NCI-H748 treated with DMSO at 0.1 percent for 48 hours (cell line): ENCODE data around the gene SERPINE1.
A peak's percentile ranks its signal among the peaks of the same experiment; 100 is the strongest.
"Not testable (repeated sequence)": the region's sequence is repeated elsewhere in the genome, so short reads cannot be mapped to it uniquely, and the experiment has no call there.

Experiments
- DNase-seq: peaks from one replicate; lab custom pipeline; 2025; lab: John Stamatoyannopoulos, UW

The SERPINE1 gene

DNA sequence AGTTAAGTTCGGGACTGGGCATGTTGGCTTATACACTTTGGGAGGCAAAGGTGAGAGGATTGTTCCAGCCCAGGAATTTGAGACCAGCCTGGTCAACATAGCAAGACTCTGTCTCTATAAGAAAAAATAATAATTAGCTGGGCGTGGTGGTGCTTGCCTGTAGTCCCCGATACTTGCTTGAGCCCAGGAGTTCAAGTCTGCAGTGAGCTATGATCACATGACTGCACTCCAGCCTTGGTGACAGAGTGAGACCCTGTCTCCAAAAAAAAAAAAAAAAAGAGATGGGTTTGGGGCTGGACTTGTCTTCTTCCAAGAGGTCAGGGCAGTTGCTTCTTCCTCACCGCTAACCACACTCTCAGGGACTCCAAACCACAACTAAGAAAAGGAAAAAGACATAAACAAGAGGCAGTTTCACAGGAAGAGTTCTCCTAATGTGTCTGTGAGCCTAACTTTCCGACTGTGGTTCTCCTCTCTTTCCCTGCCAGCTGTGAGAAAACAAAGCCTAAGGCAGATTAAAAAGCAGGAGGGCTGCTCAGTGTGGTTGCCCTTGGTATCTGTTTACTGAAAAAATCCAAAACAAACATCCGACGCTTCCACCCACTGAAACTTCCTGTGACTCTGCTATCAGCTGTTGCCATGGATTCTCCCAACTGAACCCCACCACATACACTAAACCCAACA is 2.4 kb upstream of the SERPINE1 start:
- no peak for DNase-seq

DNA sequence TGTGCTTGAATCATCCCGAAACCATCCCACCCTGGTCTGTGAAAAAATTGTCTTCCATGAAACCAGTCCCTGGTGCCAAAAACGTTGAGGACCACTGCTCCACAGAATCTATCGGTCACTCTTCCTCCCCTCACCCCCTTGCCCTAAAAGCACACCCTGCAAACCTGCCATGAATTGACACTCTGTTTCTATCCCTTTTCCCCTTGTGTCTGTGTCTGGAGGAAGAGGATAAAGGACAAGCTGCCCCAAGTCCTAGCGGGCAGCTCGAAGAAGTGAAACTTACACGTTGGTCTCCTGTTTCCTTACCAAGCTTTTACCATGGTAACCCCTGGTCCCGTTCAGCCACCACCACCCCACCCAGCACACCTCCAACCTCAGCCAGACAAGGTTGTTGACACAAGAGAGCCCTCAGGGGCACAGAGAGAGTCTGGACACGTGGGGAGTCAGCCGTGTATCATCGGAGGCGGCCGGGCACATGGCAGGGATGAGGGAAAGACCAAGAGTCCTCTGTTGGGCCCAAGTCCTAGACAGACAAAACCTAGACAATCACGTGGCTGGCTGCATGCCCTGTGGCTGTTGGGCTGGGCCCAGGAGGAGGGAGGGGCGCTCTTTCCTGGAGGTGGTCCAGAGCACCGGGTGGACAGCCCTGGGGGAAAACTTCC is 784 bp upstream of the SERPINE1 start:
- no peak for DNase-seq

DNA sequence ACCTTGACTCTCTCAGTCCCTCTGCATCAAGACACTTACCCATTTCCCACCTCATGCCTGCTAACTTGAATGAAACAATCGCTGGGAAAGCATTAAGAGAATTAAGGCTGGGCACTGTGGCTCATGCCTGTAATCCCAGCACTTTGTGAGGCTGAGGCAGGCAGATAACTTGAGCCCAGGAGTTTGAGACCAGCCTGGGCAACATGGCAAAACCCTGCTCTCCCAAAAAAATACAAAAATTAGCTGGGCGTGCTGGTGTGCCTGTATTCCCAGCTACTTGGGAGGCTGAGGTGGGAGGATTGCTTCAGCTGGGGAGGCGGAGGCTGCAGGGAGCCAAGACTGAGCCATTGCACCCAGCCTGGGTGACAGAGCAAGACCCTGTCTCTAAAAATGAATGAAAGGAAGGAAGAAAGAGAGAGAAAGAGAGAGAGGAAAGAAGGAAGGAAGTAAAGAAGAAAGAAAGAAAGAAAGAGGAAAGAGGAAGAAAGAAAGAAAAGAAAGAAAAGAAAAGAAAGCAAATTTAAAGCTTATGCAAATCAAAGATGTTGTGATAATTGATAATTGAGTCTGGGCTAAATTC is 646 bp downstream of the SERPINE1 start:
- no peak for DNase-seq

DNA sequence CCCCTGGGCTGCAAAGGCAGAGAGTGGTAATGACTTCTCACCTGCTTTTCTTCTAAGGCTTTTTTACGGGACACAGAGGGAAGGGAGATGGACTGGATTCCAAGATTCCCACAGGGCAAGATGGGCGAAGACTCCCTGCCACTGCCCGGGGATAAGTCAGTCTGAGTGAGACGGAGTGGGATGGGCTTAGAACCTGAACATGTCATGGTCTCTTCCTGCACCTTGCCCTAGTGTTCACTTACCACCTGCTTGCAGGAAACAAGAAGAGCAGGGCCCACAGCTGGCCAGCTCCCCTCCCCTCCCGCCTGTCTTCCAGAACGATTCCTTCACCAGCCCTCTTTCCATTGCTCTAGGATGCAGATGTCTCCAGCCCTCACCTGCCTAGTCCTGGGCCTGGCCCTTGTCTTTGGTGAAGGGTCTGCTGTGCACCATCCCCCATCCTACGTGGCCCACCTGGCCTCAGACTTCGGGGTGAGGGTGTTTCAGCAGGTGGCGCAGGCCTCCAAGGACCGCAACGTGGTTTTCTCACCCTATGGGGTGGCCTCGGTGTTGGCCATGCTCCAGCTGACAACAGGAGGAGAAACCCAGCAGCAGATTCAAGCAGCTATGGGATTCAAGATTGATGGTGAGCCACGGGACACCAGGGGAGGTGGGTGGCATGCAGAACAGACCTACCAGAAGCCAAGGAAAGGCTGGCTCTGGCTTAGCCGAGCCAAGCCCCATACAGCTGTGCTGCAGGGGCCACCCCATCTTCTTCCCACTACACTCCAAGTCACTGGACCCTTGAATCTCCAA is 1.3 kb downstream of the SERPINE1 start:
- DNase-seq: no peak

DNA sequence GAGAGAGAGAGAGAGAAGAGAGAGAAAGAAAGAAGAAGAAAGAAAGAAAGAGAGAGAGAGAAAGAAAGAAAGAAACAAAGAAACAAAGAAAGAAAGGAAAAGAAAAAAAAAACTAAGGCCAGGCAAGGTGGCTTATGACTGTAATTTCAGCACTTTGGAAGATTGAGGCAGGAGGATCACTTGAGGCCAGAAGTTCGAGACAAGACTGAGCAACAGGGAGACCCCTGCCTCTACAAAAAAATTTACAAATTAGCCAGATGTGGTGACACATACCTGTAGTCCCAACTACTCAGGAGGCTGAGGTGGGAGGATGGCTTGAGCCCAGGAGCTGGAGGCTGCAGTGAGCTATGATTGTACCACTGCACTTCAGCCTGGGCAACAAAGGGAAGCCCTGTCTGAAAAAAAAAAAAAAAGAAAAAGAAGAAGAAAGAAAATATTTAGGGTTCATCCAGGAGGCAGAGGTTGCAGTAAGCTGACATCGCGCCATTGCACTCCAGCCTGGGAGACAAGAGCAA is 2.8 kb downstream of the SERPINE1 start:
- DNase-seq: no peak

DNA sequence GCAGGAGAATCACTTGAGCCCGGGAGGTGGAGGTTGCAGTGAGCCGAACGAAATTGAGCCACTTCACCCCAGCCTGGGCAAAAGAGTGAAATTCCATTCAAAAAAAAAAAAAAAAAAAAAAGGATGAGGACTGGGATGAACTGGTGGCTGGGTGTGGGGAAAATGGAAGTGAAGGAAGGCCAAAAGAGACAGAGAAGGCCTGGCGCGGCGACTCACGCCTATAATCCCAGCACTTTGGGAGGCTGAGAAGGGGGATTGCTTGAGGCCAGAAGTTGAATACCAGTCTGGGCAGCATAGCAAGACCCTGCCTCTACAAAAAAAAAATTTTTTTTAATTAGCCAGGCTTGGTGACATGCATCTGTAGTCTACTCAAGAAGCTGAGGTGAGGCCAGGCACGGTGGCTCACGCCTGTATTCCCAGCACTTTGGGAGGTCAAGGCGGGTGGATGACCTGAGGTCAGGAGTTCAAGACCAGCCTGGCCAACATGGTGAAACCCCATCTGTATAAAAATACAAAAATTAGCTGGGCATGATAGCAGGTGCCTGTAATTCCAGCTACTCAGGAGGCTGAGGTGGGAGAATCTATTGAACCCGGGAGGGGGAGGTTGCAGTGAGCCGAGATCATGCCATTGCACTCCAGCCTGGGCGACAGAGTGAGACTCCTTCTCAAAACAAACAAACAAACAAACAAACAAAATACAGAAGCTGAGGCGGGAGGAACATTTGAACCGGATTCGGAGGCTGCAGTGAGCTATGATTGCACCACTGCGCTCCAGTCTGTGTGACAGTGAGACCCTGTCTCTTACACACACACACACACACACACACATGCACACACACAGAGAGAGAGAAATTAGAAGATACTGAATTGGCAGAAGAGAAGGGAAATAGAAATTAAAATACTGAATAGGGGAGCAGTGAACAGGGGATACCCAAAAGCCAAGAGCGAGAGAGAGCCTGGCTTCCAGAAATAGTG is 6.0 kb downstream of the SERPINE1 start:
- not testable (repeated sequence) for DNase-seq

DNA sequence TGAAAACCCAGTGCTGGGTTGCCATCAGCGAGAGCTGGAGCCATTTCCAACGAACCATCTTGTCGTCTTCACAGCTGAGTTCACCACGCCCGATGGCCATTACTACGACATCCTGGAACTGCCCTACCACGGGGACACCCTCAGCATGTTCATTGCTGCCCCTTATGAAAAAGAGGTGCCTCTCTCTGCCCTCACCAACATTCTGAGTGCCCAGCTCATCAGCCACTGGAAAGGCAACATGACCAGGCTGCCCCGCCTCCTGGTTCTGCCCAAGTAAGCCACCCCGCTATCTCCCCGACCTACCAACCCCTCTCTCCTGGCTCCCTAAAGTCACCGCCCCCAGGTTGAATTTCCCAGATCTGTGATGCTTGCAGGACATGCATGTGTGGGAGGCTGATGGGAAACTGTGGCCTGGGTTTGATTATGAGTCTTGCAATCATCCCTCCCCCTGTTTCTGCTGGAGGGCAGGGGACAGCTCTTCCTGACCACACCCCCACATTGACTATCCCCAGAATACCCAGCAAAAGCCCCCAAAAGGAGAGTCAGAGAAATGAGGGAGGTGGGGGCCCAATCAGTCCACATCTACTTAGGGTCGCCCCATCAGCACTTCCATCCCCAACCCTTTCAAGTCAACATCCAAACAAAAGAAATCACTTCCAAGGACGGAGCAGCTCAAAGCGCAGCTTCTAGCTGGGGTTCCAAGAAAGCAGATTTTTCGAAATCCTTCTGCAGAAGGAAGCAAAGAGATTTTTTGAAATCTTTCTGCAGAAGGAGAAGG is 6.9 kb downstream of the SERPINE1 start:
- no peak for DNase-seq

DNA sequence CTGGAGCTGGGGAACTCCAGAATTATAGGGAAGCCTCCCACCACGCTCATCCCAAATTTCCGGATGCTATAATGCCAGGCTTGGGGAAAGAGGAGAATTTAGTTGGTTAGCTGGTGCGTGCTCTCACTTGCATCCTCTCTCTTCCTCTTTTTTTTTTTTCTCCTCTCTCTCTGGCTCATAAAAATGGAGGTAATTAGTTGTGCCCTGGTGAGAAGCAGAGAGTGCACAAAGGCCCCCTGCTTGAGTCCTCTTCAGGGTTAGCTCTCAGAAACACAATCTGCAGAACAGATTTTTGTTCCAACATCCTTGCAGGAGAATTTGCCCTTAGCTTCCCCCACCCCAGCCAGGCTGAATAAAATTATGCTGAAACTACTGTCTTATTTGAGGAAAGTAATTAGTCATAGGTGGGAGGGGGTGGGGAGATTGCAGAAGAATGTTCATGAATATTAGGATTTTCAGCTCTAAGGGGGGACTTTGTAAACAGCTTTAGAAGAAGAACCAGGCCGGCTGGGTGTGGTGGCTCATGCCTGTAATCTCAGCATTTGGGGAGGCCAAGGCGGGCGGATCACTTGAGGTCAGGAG is 7.6 kb downstream of the SERPINE1 start:
- no peak for DNase-seq

DNA sequence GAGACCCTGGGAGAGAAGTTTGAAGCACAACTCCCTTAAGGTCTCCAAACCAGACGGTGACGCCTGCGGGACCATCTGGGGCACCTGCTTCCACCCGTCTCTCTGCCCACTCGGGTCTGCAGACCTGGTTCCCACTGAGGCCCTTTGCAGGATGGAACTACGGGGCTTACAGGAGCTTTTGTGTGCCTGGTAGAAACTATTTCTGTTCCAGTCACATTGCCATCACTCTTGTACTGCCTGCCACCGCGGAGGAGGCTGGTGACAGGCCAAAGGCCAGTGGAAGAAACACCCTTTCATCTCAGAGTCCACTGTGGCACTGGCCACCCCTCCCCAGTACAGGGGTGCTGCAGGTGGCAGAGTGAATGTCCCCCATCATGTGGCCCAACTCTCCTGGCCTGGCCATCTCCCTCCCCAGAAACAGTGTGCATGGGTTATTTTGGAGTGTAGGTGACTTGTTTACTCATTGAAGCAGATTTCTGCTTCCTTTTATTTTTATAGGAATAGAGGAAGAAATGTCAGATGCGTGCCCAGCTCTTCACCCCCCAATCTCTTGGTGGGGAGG is 10.8 kb downstream of the SERPINE1 start:
- no peak for DNase-seq

DNA sequence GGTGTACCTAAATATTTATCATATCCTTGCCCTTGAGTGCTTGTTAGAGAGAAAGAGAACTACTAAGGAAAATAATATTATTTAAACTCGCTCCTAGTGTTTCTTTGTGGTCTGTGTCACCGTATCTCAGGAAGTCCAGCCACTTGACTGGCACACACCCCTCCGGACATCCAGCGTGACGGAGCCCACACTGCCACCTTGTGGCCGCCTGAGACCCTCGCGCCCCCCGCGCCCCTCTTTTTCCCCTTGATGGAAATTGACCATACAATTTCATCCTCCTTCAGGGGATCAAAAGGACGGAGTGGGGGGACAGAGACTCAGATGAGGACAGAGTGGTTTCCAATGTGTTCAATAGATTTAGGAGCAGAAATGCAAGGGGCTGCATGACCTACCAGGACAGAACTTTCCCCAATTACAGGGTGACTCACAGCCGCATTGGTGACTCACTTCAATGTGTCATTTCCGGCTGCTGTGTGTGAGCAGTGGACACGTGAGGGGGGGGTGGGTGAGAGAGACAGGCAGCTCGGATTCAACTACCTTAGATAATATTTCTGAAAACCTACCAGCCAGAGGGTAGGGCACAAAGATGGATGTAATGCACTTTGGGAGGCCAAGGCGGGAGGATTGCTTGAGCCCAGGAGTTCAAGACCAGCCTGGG is 11.4 kb downstream of the SERPINE1 start:
- DNase-seq: peak; percentile 46

DNA sequence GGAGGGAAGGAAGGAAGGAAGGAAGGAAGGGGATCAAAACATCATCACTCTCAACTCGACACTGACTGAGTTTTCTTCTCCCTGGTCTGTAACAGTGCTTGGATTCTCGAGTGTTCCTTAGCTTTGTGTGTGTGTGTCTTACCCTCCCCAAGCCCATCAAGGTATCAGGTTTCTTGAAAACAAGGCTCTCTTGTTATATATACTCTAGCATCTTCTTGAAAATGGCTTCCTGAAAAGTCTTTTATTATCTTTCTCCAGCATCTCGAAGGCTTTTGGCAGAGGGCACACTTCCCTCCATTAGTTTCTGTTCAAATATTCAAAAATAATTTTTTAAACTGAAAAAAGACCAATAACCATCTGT is 13.4 kb downstream of the SERPINE1 start:
- DNase-seq: no peak

DNA sequence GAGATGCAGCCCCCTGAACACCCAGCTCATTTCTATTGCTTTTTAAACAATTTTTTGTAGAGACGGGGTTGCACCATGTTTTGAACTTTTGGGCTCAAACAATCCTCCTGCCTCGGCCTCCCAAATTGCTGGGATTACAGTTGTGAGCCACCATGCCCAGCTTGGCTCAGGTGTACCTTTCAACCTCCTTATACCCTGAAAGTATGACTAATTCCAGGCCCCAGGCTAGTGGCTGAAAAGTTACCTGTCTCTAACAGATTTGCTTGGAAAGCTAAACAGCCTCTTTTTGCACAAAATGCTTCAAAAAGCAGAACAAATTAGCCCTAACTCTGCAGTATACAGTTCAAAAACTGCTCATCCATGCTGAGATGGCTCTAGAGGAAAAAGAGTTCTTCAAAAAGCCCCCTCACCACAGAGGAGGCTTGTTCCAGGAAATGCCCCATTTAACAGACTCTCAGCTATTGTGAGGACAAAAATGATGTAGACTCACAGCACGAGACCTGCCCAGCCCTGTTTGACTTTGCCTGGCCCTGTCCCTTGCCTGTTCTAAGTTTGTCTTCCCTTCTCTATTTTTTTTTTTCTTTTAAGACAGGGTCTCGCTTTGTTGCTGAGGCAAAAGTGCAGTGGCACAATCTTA is 14.0 kb downstream of the SERPINE1 start:
- no peak for DNase-seq

DNA sequence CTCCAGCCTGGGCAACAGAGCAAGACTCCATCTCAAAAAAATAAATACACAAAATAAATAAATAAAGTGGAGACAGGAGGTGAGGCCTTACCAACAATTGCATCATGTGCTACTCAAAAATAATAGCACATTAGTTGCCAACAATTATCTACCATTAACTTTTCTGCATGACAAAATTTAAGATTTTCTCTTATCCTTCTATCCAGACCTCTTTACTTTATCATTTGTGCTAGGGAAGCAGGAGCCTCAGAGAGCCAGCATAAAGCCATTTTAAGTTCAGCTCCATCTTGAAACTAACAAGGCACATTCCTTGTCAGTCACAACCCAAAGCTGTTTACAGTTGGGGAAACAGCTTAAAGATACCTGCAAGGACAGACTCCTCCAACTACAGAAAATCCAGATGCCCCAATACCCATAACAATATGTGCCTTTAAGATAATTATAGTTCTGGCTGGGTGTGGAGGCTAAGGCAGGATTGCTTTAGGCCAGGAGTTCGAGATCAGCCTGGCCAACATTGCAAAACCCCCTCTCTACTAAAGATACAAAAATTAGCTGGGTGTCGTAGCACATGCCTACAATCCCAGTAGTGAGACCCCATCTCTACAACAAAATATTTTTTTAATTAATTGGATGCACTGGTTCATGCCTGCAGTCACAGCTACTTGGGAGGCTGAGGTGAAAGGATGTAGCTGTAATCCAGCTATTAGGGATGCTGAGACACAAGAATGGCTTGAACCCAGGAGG is 25.2 kb downstream of the SERPINE1 start:
- no peak for DNase-seq

DNA sequence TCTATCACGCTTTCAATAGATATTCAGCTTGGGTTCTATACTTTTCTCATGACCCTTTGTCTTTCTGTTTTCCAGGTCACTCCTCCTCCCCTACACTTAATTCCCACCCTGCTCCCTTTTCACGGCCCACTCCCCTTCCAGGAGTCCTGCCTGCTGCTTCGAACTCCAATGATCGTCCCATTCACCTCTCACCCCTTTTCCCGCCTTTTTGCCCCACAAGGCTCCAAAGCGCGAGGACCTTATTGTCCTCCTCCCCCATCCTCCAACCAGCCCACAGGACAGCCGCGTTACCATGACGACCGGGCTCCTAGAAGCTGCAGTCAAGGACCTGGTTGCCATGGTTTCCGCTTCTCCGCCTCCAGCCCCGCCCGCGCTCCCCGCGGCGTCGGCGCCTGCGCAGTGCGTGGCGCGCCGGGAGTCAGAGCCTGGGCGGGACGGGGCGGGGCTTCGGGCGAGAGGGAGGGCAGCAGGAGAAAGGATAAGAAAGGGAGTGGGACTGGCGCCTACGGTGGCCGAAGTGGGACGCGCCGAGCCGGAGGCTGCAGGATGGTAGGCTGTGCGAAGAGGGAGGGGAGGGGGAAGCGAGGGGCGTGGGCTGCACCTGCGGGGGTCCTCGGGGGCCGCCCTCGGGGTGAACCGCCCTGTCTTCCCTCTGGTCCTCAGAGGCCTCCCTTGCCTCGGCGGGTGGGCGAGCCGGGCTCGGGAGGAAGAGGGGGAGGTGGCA is 27.2 kb downstream of the SERPINE1 start, which contains the start of gene AP1S1:
TSS of gene AP1S1 (plus strand) at position 508 of the 724 bp plus-strand sequence. CDS start at position 547, 39 bp downstream.
- peak; percentile 95 for DNase-seq

DNA sequence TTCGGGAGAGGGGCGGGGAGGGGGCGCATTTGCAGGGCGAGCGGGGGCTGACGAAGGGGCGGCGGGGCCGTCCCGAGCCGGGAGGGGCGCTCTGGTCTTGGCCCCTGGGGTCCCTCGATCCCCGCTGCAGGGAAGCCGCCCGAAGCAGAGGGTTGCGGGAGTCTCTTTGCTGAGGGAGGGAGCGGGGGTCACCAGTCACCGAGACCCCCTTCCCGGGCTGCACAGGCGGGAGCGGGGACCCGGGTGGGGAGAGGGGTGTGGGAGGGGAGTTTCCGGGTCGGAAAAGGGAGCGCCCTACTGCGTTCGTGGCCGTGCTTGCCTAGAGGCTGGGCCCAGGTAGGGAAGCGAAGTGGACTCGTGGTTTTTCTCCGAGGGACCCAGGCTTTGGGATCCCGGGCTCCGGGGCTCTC is 27.8 kb downstream of the SERPINE1 start:
- DNase-seq: no peak

DNA sequence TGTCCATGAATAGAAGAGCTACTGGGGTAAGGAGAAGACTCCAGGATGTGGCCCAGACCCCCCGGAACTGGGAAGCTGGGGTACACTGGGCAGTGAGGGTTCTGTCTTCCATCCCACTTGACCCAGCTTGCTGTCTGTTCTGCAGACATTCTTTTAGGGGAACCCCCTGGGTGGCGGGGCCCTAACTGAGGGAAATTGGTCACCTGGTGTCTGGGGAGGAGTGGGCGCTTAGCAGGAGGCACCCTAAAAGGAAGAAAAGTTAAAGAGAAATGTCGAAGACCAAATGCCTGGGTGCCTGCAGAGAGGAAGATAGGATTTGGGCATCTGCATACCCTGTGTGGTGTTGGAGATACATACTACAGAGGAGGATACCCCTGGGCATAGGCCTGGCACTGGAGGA is 28.4 kb downstream of the SERPINE1 start:
- DNase-seq: no peak

DNA sequence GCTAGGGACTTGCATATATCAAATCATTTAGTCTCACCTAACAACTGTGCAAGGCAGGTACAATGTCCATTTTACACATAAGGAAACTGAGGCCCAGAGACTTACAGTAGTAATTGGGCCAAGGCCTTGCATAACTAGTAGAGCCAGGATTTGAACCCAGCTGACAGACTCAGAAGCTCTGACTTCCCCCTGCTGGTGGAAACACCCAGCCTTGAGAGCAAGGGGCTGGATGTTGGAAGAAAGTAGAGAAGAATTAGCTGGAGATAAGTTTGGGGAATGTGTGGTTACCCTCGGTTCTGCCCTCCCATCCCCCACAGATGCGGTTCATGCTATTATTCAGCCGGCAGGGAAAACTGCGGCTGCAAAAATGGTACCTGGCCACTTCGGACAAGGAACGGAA is 29.4 kb downstream of the SERPINE1 start:
- no peak for DNase-seq
